Vagina (tissue), 2 donors: Measurements from ENCODE around the gene MBD3L2.

Experiments used
- CTCF ChIP-seq, 3 experiments: fragments of 450-650 bp in 2 of 3; fragments of 200-600 bp in 1 of 3; sonication (generic) in 1 of 3; IDR thresholded peaks; one replicate each; pipeline ENCODE4 v1.5.1; 2017 to 2019; ENCODE audit warnings: antibody characterized with exemption in 3 of 3, mild to moderate bottlenecking in 2 of 3, moderate library complexity in 2 of 3
- POLR2A ChIP-seq, 2 donors: fragments of 450-650 bp; IDR thresholded peaks; one replicate each; pipeline ENCODE4 v1.6.1; 2017; ENCODE audit warnings: antibody characterized with exemption in 2 of 2, mild to moderate bottlenecking in 2 of 2, moderate library complexity in 2 of 2

GRCh38 chr19:7018828-7019227 is 30.3 kb upstream of the MBD3L2 start:
- no peak for TF ChIP-seq POLR2A (IDR thresholded peaks at IDR 0.05)
- TF ChIP-seq CTCF (IDR thresholded peaks at IDR 0.05), result no peak
